Measurements from ENCODE around the gene DPP6. TPM values are rescaled to one million over a fixed set of nuclear protein-coding genes. Genes with fewer than 3 reads are reported as not detected.

DPP6 gene
- total and polyA plus RNA-seq, 2 experiments from 2014 or later = 0.20 to 0.44 TPM

GRCh38 chr7:154304740-154305700, 252.8 kb downstream of the DPP6 start:
- TF ChIP-seq EZH2 (IDR thresholded peaks at IDR 0.05; ENCODE audit: borderline replicate concordance) (no peak), CTCF (IDR thresholded peaks at IDR 0.05; ENCODE audit: poor library complexity) (no peak), EZH2phosphoT487 (IDR thresholded peaks at IDR 0.05; ENCODE audit: low read depth, severe bottlenecking, unreplicated experiment) (no peak)
- peaks cover 4% of the 10 kb centered on the region for H3K4me1 ChIP-seq (ENCODE audit: insufficient read depth)
- 20% methylated on average over 27 of the region's 57 CpGs for WGBS (ENCODE audit: low lambda C conversion rate, missing lambda C conversion rate)
- no peak overlapping the region for H3K27ac ChIP-seq
- no peaks in the 10 kb centered on the region for H3K9me2 ChIP-seq (replicated peaks; ENCODE audit: insufficient read depth)
- DNase-seq (ENCODE audit: low spot score) = peak; percentile 30
- H2AFZ ChIP-seq = no peak overlapping the region
- H3K36me3 ChIP-seq (replicated peaks; ENCODE audit: insufficient read depth, low read depth) = no peaks in the 10 kb centered on the region
- no peak overlapping the region for H3K4me3 ChIP-seq
- peaks cover 31% of the 10 kb centered on the region for H3K27me3 ChIP-seq
- H4K20me1 ChIP-seq (ENCODE audit: insufficient read depth, poor library complexity, severe bottlenecking) = no peaks in the 10 kb centered on the region
- peak overlapping the region; percentile 65 for H3K4me2 ChIP-seq
- H3K79me2 ChIP-seq = no peaks in the 10 kb centered on the region
- H3K9me3 ChIP-seq (ENCODE audit: low read depth) = no peaks in the 10 kb centered on the region

GRCh38 chr7:154306036-154306435, 253.8 kb downstream of the DPP6 start:
- Histone ChIP-seq H3K4me2 (no peak overlapping the region), H3K79me2 (no peaks in the 10 kb centered on the region), H3K4me3 (no peak overlapping the region), H4K20me1 (ENCODE audit: insufficient read depth, poor library complexity, severe bottlenecking) (no peaks in the 10 kb centered on the region), H3K27ac (no peak overlapping the region), H3K9me2 (replicated peaks; ENCODE audit: insufficient read depth) (no peaks in the 10 kb centered on the region), H2AFZ (no peak overlapping the region), H3K36me3 (replicated peaks; ENCODE audit: insufficient read depth, low read depth) (no peaks in the 10 kb centered on the region), H3K27me3 (peaks cover 31% of the 10 kb centered on the region), H3K9me3 (ENCODE audit: low read depth) (no peaks in the 10 kb centered on the region), H3K4me1 (ENCODE audit: insufficient read depth) (peaks cover 4% of the 10 kb centered on the region)
- 84% methylated on average over 18 of the region's 18 CpGs for WGBS (ENCODE audit: low lambda C conversion rate, missing lambda C conversion rate)
- no peak for DNase-seq (ENCODE audit: low spot score)
- no peak for TF ChIP-seq EZH2 (IDR thresholded peaks at IDR 0.05; ENCODE audit: borderline replicate concordance)
- no peak for TF ChIP-seq EZH2phosphoT487 (IDR thresholded peaks at IDR 0.05; ENCODE audit: low read depth, severe bottlenecking, unreplicated experiment)
- no peak for TF ChIP-seq CTCF (IDR thresholded peaks at IDR 0.05; ENCODE audit: poor library complexity)

- TF ChIP-seq EZH2phosphoT487 (IDR thresholded peaks at IDR 0.05; ENCODE audit: low read depth, severe bottlenecking, unreplicated experiment) (no peak), CTCF (IDR thresholded peaks at IDR 0.05; ENCODE audit: poor library complexity) (no peak), EZH2 (IDR thresholded peaks at IDR 0.05; ENCODE audit: borderline replicate concordance) (no peak)
- no peak for DNase-seq (ENCODE audit: low spot score)
- no peaks in the 10 kb centered on the region for H3K36me3 ChIP-seq (replicated peaks; ENCODE audit: insufficient read depth, low read depth)
- WGBS (ENCODE audit: low lambda C conversion rate, missing lambda C conversion rate) = 72% methylated on average over 5 of the region's 5 CpGs
- H3K4me1 ChIP-seq (ENCODE audit: insufficient read depth) = no peaks in the 10 kb centered on the region
- no peak overlapping the region for H3K4me2 ChIP-seq
- H3K27ac ChIP-seq = no peak overlapping the region
- H3K27me3 ChIP-seq = peaks cover 28% of the 10 kb centered on the region
- no peaks in the 10 kb centered on the region for H3K79me2 ChIP-seq
- H3K9me3 ChIP-seq (ENCODE audit: low read depth) = no peaks in the 10 kb centered on the region
- no peak overlapping the region for H3K4me3 ChIP-seq
- H4K20me1 ChIP-seq (ENCODE audit: insufficient read depth, poor library complexity, severe bottlenecking) = no peaks in the 10 kb centered on the region
- H3K9me2 ChIP-seq (replicated peaks; ENCODE audit: insufficient read depth) = no peaks in the 10 kb centered on the region
- no peak overlapping the region for H2AFZ ChIP-seq
Observed at GRCh38 chr7:154308928-154309327, 256.7 kb downstream of the DPP6 start.
